Panc1 (cell line): ENCODE measurements around the gene PDE8B. TPM values are rescaled to one million over a fixed set of nuclear protein-coding genes. Genes with fewer than 3 reads are reported as not detected.

Source experiments
- ATAC-seq: fragments of 200-7000 bp; cut with Tn5 transposase; 2 replicates; pipeline ENCODE4 v1.9.1; 2020; ENCODE audit warnings: mild to moderate bottlenecking, moderate library complexity
- BruUV-seq: library from RNA; stranded (reverse); fragments of 400-500 nt; replicated peaks from 2 replicates; lab custom pipeline; 2021; lab: Mats Ljungman, UMichigan
- CTCF ChIA-PET: fragments of 300-600 bp; sonication (Branson Sonifier 250); formaldehyde crosslinking; loops from one replicate; lab custom pipeline; 2022; ENCODE audit warnings: antibody characterized with exemption; lab: Charles Lee
- POLR2A ChIA-PET: fragments of 300-600 bp; sonication (Branson Sonifier 250); formaldehyde crosslinking; loops from one replicate; lab custom pipeline; 2022; ENCODE audit warnings: antibody characterized with exemption; lab: Charles Lee
- DNase-seq: peaks from one replicate; pipeline ENCODE4 v3.0.0-alpha.2; 2010; ENCODE audit warnings: low read depth, low spot score
- H3K27ac ChIP-seq: 2 replicates; pipeline ENCODE4 v1.5.1; 2011; ENCODE audit warnings: mild to moderate bottlenecking, low read length, inconsistent platforms
- H3K27me3 ChIP-seq: fragments of 200-500 bp; sonication (Bioruptor generic); 2 replicates; pipeline ENCODE4 v1.6.0; 2014; ENCODE audit warnings: low read length, inconsistent platforms; ENCODE audit not compliant: control insufficient read depth, insufficient read depth
- H3K36me3 ChIP-seq: fragments of 200-500 bp; sonication (Bioruptor generic); 2 replicates; pipeline ENCODE4 v1.5.1; 2014; ENCODE audit warnings: inconsistent platforms, mild to moderate bottlenecking, low read length, moderate library complexity; ENCODE audit not compliant: control insufficient read depth, insufficient read depth
- H3K4me1 ChIP-seq: 2 replicates; pipeline ENCODE4 v1.5.1; 2011; ENCODE audit warnings: inconsistent platforms, mild to moderate bottlenecking, low read length, moderate library complexity; ENCODE audit not compliant: control insufficient read depth, insufficient read depth
- H3K4me3 ChIP-seq, 2 experiments: 2 replicates each; pipeline ENCODE4 v1.5.1; 2011 to 2012; ENCODE audit warnings: low read depth in 2 of 2, low read length in 2 of 2, mild to moderate bottlenecking in 2 of 2, inconsistent platforms in 1 of 2, moderate library complexity in 1 of 2
- H3K9me3 ChIP-seq: fragments of 200-500 bp; sonication (Bioruptor generic); 2 replicates; pipeline ENCODE4 v1.5.1; 2014; ENCODE audit warnings: low read depth, mild to moderate bottlenecking, inconsistent platforms, low read length, moderate library complexity; ENCODE audit not compliant: control insufficient read depth, insufficient read depth
- POLR2AphosphoS5 ChIP-seq: IDR thresholded peaks from 2 replicates; pipeline ENCODE4 v1.6.1; 2012; ENCODE audit warnings: mild to moderate bottlenecking, low read depth, low read length, moderate library complexity
- SIN3A ChIP-seq: IDR thresholded peaks from 2 replicates; pipeline ENCODE4 v1.6.1; 2012; ENCODE audit warnings: low read depth, mild to moderate bottlenecking, low read length, moderate library complexity, borderline replicate concordance; ENCODE audit not compliant: insufficient read depth
- TCF7L2 ChIP-seq: IDR thresholded peaks from 2 replicates; pipeline ENCODE4 v1.6.1; 2011; ENCODE audit warnings: mild to moderate bottlenecking, low read depth, low read length, inconsistent platforms
- in situ Hi-C: cut with HindIII; loops from 2 replicates; pipeline ENCODE4 v1.10.0; 2016; ENCODE audit warnings: low sequenced_read_pairs, low pct_unique_long_range_greater_than_20kb
- intact Hi-C: fragments of 100-400 bp; cut with micrococcal nuclease; formaldehyde crosslinking; loops from one replicate; pipeline ENCODE4 v1.10.0; 2022; ENCODE audit not compliant: unreplicated experiment
- total RNA-seq: library from RNA; stranded (reverse); gene quantifications from one replicate; pipeline ENCODE4 v1.2.1, GENCODE V29; 2021; ENCODE audit not compliant: unreplicated experiment
- TF ChIP-seq, protein P1 (sequence below), 2 experiments: IDR thresholded peaks; 2 replicates each; pipeline ENCODE4 v1.6.1; 2011 to 2012; ENCODE audit warnings: low read depth in 2 of 2, control low read depth in 1 of 2, low read length in 1 of 2, mild to moderate bottlenecking in 1 of 2, moderate library complexity in 1 of 2; ENCODE audit not compliant: insufficient read depth in 1 of 2
- TF ChIP-seq, protein P2 (sequence below): fragments of 450-650 bp; IDR thresholded peaks from 2 replicates; pipeline ENCODE4 v1.5.1; 2017; ENCODE audit warnings: mild to moderate bottlenecking

The PDE8B gene
- total RNA-seq, 1 experiment from 2014 or later, result 0.62 TPM

GRCh38 chr5:77218263-77218662 is 7.8 kb downstream of the PDE8B start:
- ATAC-seq (peak; percentile 71; the same call in 1 of the 2 replicates), DNase-seq (no peak)
- Histone ChIP-seq H3K27me3 (peaks cover 10% of the 10 kb centered on the region), H3K4me3 (no peak overlapping the region), H3K36me3 (no peaks in the 10 kb centered on the region), H3K9me3 (no peaks in the 10 kb centered on the region), H3K4me1 (no peaks in the 10 kb centered on the region), H3K27ac (no peak overlapping the region)
- no peak for TF ChIP-seq POLR2AphosphoS5
- TF ChIP-seq SIN3A, result no peak
- TF ChIP-seq, protein P1, sequence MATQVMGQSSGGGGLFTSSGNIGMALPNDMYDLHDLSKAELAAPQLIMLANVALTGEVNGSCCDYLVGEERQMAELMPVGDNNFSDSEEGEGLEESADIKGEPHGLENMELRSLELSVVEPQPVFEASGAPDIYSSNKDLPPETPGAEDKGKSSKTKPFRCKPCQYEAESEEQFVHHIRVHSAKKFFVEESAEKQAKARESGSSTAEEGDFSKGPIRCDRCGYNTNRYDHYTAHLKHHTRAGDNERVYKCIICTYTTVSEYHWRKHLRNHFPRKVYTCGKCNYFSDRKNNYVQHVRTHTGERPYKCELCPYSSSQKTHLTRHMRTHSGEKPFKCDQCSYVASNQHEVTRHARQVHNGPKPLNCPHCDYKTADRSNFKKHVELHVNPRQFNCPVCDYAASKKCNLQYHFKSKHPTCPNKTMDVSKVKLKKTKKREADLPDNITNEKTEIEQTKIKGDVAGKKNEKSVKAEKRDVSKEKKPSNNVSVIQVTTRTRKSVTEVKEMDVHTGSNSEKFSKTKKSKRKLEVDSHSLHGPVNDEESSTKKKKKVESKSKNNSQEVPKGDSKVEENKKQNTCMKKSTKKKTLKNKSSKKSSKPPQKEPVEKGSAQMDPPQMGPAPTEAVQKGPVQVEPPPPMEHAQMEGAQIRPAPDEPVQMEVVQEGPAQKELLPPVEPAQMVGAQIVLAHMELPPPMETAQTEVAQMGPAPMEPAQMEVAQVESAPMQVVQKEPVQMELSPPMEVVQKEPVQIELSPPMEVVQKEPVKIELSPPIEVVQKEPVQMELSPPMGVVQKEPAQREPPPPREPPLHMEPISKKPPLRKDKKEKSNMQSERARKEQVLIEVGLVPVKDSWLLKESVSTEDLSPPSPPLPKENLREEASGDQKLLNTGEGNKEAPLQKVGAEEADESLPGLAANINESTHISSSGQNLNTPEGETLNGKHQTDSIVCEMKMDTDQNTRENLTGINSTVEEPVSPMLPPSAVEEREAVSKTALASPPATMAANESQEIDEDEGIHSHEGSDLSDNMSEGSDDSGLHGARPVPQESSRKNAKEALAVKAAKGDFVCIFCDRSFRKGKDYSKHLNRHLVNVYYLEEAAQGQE (IDR thresholded peaks at IDR 0.05; ENCODE audit: insufficient read depth in 1 of 2, low read depth in 2 of 2, low read length in 1 of 2), result no peak
- TF ChIP-seq, protein P2, sequence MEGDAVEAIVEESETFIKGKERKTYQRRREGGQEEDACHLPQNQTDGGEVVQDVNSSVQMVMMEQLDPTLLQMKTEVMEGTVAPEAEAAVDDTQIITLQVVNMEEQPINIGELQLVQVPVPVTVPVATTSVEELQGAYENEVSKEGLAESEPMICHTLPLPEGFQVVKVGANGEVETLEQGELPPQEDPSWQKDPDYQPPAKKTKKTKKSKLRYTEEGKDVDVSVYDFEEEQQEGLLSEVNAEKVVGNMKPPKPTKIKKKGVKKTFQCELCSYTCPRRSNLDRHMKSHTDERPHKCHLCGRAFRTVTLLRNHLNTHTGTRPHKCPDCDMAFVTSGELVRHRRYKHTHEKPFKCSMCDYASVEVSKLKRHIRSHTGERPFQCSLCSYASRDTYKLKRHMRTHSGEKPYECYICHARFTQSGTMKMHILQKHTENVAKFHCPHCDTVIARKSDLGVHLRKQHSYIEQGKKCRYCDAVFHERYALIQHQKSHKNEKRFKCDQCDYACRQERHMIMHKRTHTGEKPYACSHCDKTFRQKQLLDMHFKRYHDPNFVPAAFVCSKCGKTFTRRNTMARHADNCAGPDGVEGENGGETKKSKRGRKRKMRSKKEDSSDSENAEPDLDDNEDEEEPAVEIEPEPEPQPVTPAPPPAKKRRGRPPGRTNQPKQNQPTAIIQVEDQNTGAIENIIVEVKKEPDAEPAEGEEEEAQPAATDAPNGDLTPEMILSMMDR, result peak; percentile 32; the same call in 1 of the 2 replicates
- in situ Hi-C loops, result no loop called here
- CTCF ChIA-PET, result no interaction called here
- intact Hi-C loops, result no loop called here
- no TSS peak for BruUV-seq
- POLR2A ChIA-PET, result no interaction called here

- Histone ChIP-seq H3K4me3 (no peak overlapping the region), H3K27ac (no peak overlapping the region), H3K27me3 (peaks cover 9% of the 10 kb centered on the region), H3K4me1 (peaks cover 7% of the 10 kb centered on the region; the same call in 1 of the 2 replicates), H3K9me3 (no peaks in the 10 kb centered on the region), H3K36me3 (no peaks in the 10 kb centered on the region)
- TF ChIP-seq, protein P2, result no peak
- TF ChIP-seq TCF7L2, result no peak
- TF ChIP-seq POLR2AphosphoS5, result no peak
- TF ChIP-seq, protein P1 (IDR thresholded peaks at IDR 0.05; ENCODE audit: insufficient read depth in 1 of 2, low read depth in 2 of 2, low read length in 1 of 2), result no peak
- no peak for TF ChIP-seq SIN3A
- ChIA-PET CTCF (no interaction called here), POLR2A (no interaction called here)
- intact Hi-C loops (no loop called here), in situ Hi-C loops (no loop called here)
- ATAC-seq, result no peak
- no TSS peak for BruUV-seq
- DNase-seq, result no peak
These were observed 10.6 kb downstream of the PDE8B start for GRCh38 chr5:77221115-77221514.
